Cerebellar cortex (tissue), 1 donor: ENCODE measurements around the gene PYGO1.
A peak's percentile ranks its signal among the peaks of the same experiment; 100 is the strongest.
"Not testable (repeated sequence)": the region's sequence is repeated elsewhere in the genome, so short reads cannot be mapped to it uniquely, and the experiment has no call there.

Source experiments
- DNase-seq: peaks from one replicate; pipeline ENCODE4 v3.0.0-alpha.2; 2015; ENCODE audit warnings: low spot score

Gene PYGO1

GRCh38 chr15:55588070-55588814 is at the start of gene PYGO1:
TSS of gene PYGO1 (minus strand) at chr15:55588345. CDS start at chr15:55587883, 462 bp downstream.
- peak; percentile 62 for DNase-seq

- DNase-seq = no peak
These were observed 48.9 kb upstream of the PYGO1 start for GRCh38 chr15:55637086-55637485.

- no peak for DNase-seq
These were observed 45.6 kb upstream of the PYGO1 start for GRCh38 chr15:55633731-55634130.

GRCh38 chr15:55632434-55632833 is 44.3 kb upstream of the PYGO1 start:
- DNase-seq = no peak

GRCh38 chr15:55630858-55631257 is 42.7 kb upstream of the PYGO1 start:
- peak; percentile 40 for DNase-seq

GRCh38 chr15:55628369-55628730 is 40.2 kb upstream of the PYGO1 start:
- DNase-seq = no peak

GRCh38 chr15:55627730-55628368 is 39.7 kb upstream of the PYGO1 start:
- peak; percentile 64 for DNase-seq

GRCh38 chr15:55619783-55620182 is 31.6 kb upstream of the PYGO1 start:
- DNase-seq = no peak

- DNase-seq = no peak
These were observed 30.2 kb upstream of the PYGO1 start for GRCh38 chr15:55618387-55618786.

- DNase-seq = no peak
These were observed 27.3 kb upstream of the PYGO1 start for GRCh38 chr15:55615445-55615844.

GRCh38 chr15:55613727-55614126 is 25.6 kb upstream of the PYGO1 start:
- no peak for DNase-seq

GRCh38 chr15:55606214-55606613 is 18.1 kb upstream of the PYGO1 start:
- no peak for DNase-seq

GRCh38 chr15:55601374-55601773 is 13.2 kb upstream of the PYGO1 start:
- DNase-seq = no peak

GRCh38 chr15:55599439-55599838 is 11.3 kb upstream of the PYGO1 start:
- DNase-seq = no peak

GRCh38 chr15:55593019-55593418 is 4.9 kb upstream of the PYGO1 start:
- DNase-seq = not testable (repeated sequence)

- DNase-seq = no peak
These were observed 2.6 kb upstream of the PYGO1 start for GRCh38 chr15:55590788-55591187.

- DNase-seq = no peak
These were observed 1.1 kb upstream of the PYGO1 start for GRCh38 chr15:55589287-55589686.

- peak; percentile 11 for DNase-seq
These were observed 620 bp upstream of the PYGO1 start for GRCh38 chr15:55588815-55589115.

- DNase-seq = peak; percentile 38
These were observed 650 bp downstream of the PYGO1 start for GRCh38 chr15:55587321-55588069.

GRCh38 chr15:55586808-55587207 is 1.3 kb downstream of the PYGO1 start:
- peak; percentile 31 for DNase-seq

- DNase-seq = no peak
These were observed 11.2 kb downstream of the PYGO1 start for GRCh38 chr15:55576943-55577342.

- no peak for DNase-seq
These were observed 14.0 kb downstream of the PYGO1 start for GRCh38 chr15:55574096-55574495.

GRCh38 chr15:55573224-55573623 is 14.9 kb downstream of the PYGO1 start:
- no peak for DNase-seq
